ENCODE measurements around the gene GRIK3.

DNA sequence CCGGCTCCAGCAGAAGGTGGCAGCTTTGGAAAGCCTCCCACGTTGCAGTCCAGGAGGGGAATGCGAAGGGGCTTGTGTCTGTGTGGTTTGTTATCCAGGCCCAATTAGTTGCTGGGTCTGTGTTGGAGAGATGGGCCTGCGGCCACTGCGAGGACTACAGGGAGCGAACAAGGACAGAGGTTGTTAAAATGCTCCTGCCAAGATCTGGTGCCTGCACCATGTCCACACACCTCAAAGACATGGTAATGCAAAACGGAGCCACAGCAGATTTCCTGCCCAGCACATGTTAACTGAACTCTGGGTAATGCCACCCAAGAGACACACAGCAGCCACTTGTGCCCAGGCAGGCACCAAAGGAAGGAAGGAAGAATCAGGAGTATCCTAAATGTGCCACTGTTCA is 18.6 kb downstream of the GRIK3 start:
- TF ChIP-seq POLR2A (IDR thresholded peaks at IDR 0.05), result no peak
- TF ChIP-seq CTCF (IDR thresholded peaks at IDR 0.05), result no peak

Data from stomach (tissue), 4 donors.